Inflammatory macrophage (primary cell): ENCODE results near the gene PITRM1.
"Not testable (repeated sequence)": the region's sequence is repeated elsewhere in the genome, so short reads cannot be mapped to it uniquely, and the experiment has no call there.

Source experiments
- DNase-seq, 2 donors: peaks; one replicate each; pipeline ENCODE4 v3.0.0-alpha.2; 2020 to 2022

The PITRM1 gene

DNA sequence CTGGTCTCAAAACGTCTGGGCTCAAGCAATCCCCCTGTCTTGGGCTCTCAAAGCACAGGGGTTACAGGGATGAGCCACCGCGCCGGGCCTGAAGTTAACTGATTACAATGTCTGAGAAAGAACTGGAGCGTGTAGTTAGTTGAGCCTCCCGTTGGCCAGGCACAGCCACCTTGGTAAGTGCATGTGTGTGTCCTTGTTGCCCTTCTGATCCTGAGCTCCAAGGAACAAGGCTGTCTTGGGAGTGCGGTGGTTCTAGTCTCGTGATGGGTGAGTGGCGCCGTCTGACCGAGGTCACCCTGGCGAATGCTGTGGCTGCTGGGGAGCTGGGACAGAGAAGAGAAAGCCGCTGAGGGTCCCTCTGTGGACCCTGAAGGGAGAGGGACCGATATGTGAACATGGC is 50.5 kb downstream of the PITRM1 start:
- DNase-seq, result no peak

DNA sequence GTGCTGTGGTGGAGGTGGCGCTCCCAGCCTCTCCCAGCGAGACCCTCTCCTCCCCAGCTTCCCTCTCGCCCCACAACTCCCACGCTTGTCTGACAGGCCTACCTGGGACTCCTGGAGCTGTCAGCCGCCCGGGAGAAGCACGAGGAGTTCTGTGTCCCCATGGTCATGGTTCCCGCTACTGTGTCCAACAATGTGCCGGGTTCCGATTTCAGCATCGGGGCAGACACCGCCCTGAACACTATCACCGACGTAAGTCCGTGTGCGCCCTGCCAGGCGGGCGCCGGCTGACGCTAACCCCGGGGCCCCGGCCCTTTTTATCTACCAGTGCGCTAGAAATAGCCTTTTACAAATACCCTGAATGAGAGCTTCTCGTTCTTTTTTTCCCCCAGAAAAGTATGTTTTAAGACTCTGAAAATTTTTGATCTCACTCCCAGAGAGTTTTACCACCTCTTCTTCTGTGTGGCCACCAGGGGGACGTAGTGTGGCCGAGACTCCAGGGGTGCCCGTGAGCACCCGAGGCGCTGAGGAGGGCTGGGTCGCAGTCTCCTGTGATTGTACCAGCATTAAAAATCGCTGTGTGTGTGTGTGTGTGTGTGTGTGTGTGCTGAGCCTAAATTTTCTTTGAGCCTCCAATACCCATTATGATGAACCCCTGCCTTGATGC is 52.7 kb downstream of the PITRM1 start:
- no peak for DNase-seq

DNA sequence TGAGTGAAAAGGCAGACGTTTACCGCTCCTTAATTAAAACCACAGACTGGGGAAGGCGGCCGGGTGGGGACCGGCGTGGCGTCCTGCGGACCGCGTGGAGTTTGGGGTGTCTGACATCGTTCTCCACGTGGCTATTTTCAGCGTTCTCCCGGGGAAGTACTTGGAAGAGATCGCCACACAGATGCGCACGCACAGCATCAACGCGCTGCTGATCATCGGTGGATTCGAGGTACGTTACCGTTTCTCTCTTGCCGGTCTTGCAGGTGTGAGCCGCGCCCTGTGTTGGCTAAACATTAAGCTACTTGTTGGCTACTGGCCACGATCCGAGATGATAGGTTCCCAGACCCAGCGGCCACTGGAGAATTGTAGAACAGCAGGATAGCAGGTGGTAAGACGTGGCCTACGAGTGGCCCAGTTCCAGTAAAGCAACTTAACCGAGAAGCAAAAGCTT is 53.9 kb downstream of the PITRM1 start:
- no peak for DNase-seq

DNA sequence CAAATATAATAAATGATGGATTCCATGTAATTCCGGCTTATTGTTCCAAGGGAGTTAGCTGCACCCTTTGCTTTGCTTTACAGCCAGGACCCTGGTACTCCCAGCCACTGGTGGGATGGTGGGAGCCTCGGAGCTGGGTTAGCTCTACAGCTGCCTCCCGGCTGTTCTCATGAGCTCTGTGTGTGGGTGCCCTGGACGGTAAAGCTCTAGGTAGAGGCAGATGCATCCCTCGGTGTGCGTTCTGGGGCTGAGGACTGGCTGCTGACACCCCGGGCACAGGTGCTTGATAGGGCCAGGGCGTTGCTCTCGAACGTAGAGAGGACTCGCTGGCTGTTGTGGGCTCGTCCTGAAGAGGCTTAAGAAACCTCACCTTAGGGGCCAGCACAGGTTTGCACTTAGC is 55.1 kb downstream of the PITRM1 start:
- no peak for DNase-seq

DNA sequence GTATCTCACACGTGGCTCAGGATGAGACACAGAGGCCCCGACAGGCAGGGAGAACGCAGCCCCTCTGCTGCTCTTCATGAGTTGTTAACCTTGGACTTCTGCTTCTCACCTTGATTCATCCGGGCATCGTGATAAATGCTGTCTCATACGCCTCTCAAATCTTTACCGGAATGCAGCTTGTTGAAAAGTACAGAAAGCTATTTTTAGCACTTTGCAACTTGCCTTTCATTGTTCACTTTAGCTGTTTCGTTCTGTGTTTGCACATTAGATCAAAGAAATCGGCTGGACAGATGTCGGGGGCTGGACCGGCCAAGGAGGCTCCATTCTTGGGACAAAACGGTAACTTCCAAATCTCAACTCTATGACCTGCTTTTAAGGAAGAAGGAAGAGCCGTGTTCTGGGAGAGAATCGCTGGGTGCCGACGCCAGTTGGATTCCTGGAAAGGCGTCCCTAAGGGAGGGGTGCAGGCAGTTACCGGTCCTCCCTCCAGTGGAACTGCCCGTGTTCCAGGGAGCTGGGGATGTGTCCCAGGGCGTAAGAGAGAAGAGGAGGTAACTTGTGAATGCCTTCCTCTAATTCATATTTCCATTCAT is 56.0 kb downstream of the PITRM1 start:
- DNase-seq, result no peak

DNA sequence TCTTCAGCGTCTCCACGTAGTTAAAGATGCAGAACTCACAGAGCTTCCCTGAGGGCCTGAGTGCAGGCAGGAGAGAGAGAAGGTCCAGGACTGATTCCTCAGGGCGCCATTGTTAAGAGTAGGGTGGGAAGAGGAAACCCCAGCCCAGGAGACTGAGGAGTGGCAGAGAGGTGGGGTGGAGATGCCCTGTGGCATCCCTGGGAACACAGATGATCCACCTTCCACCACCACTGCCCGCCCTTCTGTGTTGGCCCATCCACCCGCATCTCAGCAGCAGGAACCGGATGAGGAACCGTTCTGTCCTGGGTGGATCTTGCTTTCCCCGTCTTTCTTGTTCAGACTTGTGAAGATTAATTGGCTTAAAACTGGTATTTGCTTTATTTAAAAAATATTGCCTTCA is 56.9 kb downstream of the PITRM1 start:
- no peak for DNase-seq

DNA sequence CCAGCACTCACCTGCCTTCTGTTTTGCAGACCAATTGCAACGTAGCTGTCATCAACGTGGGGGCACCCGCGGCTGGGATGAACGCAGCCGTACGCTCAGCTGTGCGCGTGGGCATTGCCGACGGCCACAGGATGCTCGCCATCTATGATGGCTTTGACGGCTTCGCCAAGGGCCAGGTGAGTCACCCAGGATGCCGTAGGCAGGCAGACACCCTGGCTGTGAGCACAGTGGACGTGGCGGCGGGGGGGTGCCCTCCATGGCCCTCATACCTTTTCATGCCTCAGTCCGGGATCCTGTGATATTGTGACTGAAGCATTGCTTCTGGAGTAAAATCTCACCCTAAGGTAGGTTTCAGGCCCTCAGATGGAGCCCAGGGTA is 59.2 kb downstream of the PITRM1 start:
- no peak for DNase-seq

DNA sequence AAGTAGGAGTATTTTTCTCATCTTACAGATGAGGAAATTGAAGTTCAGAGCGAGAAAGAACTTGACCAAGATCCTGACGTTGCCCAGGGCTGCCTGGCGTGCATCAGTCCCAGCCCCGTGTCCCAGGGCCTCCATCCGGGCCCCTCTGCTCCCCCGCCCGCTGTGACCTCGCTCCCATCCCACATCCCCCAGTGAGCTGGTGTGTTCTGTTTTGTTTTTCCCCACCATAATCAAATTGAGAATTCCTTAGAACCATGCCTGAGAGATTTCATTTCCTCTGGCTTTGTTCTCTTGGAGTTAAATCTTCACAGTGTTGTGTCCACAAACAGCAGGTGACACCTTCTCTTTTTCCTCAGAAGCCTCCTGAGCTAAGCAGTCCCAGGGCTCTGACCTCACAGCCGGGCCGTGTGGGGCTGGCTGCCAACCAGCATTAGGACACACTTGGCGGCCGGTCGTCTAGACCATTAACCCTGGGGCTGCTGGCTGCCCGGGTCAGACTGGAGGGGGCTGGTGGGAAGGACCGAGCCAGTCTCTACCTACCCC is 60.9 kb downstream of the PITRM1 start:
- DNase-seq, result no peak

DNA sequence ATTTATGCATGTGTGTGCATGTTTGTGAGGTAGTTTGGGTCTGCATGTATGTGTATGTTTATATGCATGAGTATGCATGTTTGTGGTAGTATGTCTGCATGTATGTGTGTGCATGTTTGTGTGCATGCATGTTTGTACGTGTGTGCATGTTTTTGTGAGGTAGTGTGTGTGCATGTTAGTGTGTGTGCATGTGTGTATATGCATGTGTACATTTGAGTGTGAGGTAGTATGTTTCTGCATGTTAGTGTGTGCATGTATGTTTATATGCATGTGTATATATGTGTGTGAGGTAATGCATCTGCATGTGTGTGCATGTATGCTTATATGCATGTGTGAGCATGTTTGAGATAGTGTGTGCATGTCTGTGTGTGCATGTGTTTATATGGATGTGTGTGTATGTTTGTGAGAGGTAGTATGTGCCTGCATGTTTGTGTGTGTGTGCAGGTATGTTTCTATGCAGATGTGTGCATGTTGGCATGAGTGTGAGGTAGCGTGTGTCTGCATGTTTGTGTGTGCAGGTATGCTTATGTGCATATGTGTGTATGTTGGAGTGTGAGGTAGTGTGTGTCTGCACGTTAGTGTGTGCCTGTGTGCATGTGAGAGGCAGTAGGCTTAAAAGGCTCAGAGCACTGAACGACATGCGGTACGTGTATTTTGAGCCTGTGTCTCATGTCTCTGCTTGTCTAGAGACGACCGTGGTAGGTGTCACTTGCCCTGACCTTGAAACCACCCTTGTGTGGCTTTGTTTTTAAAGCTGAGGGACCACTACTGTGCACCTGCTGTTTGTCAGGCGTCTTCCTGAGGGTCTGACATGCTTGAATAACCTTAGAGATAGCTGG is 61.6 kb downstream of the PITRM1 start:
- DNase-seq, result no peak

DNA sequence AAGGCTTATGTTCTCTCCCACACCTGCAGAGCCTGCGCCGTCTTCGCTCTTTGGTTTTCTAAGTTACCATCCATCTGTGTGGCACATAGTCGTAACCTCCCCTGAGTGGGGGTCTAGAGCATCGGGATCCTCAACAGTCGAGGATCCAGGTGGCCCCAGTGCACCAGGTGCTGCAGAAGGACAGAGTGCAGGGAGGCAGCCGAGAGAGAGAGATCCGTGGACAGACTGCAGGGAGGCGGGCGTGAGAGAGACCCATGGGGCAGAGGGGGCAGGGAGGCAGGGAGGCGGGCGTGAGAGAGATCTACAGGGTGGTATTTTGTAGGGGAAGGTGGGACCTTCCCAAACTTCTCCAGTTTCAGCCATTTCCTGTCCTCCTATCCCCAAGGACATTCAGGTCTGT is 62.9 kb downstream of the PITRM1 start:
- DNase-seq, result no peak

DNA sequence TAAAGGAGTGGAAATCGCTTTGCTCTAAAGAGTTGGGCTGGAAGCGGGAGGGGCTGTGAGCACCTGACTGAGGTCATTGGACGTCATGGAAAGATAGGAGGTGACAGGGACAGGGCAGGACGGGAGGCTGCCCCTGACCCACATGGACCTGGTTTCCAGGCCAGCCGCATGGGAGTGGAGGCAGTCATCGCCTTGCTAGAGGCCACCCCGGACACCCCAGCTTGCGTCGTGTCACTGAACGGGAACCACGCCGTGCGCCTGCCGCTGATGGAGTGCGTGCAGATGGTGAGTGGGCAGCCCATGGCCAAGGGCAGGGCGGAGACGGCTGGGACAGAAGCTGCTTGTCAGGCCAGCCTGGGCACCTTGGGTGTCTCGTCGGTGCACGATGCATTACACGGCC is 63.4 kb downstream of the PITRM1 start:
- no peak for DNase-seq

DNA sequence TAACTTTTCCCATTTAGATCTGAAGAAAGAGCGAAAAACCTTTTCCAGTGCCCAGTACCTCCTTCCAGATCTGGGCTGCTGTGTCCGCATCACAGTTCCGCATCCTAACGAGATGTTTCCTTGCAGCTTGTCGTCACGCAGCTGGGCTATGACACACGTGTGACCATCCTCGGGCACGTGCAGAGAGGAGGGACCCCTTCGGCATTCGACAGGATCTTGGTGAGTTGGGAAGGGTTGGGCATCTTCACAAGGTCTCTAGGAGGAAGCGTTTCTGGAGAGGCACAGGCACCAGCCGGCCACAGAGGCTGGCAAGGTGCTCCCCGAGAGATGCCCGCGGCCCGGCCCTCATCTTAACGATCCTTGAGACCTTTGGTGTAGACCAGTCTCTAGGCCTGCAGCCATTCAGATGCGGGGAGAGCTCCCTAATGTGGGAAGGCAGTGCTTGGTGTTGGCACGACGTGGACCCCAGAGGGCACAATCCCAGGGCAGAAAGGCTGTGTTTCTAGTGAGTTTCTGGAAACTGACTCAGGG is 63.9 kb downstream of the PITRM1 start:
- no peak for DNase-seq

DNA sequence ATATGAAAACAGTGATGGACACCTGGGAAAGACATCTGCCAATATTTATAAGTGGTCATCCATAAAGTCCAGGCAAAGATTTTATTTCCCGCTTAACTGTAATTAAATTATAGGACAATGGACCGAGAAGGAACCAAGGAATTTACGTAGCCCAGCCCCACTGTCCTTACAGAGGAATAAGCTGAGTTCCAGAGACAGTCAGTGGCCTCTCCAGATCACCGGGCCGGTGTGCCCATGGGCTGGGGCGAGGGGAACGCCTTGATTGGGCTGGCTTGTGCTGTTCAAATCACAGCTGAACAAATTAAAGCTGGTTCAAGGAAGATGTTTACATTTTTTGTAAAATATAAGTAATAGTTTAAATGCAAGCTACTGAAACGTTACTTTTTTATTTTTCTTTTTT is 64.5 kb downstream of the PITRM1 start:
- DNase-seq, result no peak

DNA sequence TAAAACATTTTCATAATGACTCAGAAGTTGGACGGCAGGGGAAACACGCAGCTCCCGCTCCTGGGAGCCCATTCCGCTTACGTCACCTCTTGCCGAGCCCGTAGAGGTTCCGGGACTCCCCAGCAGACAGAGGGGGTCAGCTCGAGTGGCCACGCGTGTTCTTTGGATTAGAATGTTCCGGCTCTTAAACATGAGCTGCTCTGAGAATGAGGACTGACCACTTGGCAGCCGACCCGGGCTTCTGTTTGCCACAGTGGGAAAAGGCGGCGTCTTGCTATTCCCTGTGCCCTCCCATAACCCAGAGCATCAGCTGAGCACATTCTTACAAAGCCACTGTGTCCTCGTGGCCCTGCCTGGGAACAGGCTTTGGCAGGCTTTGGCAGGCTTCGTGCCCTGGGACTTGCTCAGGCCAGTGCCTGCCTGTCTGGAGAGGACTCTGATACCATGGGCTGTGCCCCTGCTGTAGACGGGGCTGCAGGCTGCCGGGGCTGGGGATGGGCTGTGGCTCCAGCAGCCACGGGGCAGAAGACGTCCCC is 65.1 kb downstream of the PITRM1 start:
- no peak for DNase-seq

DNA sequence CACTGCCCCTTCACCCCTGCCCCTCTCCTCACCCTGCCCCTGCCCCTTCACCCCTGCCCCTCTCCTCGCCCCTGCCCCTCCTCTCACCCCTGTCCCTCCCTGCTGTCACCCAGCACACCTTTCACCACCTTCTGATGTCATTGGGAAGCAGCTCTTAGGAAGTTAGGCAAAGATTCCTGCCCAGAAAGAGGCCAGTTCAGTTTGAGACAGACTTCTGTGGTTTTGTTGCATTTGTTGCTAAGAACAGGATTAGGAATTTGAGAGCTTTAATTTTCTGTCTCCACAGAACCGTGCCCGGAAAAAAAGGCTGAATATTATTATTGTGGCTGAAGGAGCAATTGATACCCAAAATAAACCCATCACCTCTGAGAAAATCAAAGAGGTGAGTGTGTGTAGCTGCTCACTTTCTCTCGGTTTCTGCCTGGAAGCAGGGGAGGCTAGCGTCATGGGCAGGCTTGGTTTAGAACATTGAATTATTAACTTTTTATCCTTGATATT is 65.6 kb downstream of the PITRM1 start:
- no peak for DNase-seq

DNA sequence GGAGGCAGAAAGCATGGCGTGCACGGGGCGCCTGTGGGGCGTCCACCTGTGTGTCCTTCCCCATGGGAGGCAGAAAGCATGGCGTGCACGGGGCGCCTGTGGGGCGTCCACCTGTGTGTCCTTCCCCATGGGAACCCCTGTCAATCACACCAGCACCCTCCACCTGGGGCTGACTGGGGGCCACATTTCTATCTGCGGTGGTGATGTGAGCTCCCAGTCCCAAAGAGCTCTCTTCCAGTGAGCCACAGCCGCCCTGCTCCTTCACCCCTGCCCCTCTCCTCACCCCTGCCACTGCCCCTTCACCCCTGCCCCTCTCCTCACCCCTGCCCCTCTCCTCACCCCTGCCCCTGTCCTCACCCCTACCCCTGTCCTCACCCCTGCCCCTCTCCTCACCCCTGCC is 66.3 kb downstream of the PITRM1 start:
- DNase-seq, result not testable (repeated sequence)

DNA sequence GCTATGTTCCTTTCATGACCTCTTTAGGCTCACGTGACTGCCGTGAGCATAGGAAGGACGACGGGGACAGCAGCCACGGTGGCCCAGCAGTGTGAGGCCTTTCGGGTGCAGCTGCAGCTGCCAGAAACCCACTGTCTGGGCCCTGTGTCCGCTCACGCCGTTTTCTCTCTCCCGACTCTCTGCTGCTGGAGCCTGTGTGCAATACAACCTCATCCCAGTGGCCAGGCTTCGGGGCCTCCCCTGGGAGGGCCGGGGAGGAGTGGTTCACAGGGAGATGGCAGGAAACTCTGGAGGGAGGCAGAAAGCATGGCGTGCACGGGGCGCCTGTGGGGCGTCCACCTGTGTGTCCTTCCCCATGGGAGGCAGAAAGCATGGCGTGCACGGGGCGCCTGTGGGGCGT is 66.7 kb downstream of the PITRM1 start:
- no peak for DNase-seq

DNA sequence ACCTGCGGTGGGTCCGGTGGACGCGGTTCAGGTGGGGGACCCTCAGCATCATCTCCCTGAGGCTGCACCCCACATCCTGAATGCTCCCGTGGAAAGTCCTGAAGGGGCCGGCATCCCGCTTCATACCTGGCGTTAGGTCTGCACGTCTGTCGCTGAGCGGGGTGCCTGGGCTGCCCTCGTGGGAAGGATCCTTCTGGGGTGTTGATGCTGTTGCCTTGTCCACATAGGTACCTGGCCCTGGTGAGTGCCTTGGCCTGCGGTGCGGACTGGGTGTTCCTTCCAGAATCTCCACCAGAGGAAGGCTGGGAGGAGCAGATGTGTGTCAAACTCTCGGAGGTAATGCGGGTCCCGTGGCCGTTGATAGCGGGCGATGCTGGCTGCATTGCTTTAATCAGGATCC is 67.4 kb downstream of the PITRM1 start:
- no peak for DNase-seq

DNA sequence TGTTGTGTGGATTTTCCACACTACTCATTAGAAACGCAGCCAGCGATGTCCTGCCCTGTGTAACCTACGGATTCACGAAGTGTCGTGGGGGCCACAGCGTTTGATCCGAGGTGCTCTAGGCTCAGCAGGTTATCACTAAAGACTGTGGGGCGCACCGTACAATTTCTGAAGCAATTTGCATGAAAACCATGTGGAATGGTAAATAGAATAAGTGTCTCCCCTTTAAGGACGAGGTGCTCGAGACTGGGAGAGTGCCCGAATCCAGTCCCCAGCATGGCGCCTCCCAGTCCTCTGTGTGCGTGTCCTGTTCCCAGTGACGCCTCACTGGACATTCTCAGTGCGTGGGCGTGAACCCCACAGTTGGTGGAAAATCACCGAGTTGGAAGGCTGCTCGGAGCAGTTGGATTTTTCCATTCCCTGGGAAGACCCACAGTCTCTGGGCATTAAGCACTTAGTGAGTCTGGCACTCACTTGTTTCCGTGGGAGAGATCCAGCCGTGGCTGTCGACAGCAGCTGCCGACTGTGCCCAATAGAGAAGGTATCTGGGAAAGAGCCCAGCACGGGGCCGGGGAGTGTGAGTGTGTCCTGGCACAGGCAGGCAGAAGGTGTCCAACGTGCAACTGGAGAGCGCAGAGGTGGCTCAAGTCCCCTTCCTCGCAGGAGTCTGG is 68.2 kb downstream of the PITRM1 start:
- no peak for DNase-seq

DNA sequence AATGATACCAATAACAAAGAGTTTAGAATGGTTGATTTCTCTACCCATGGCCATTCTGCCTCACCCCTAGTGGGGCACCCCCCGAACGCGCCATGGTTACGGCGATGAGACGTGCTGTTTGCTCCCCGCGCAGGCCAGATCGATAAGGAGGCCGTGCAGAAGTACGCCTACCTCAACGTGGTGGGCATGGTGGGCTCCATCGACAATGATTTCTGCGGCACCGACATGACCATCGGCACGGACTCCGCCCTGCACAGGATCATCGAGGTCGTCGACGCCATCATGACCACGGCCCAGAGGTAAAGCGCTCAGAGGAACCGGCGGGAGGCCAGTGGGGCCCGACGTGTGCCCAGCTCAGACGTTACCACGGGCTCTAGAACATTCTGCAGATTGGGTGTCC is 68.9 kb downstream of the PITRM1 start:
- no peak for DNase-seq

DNA sequence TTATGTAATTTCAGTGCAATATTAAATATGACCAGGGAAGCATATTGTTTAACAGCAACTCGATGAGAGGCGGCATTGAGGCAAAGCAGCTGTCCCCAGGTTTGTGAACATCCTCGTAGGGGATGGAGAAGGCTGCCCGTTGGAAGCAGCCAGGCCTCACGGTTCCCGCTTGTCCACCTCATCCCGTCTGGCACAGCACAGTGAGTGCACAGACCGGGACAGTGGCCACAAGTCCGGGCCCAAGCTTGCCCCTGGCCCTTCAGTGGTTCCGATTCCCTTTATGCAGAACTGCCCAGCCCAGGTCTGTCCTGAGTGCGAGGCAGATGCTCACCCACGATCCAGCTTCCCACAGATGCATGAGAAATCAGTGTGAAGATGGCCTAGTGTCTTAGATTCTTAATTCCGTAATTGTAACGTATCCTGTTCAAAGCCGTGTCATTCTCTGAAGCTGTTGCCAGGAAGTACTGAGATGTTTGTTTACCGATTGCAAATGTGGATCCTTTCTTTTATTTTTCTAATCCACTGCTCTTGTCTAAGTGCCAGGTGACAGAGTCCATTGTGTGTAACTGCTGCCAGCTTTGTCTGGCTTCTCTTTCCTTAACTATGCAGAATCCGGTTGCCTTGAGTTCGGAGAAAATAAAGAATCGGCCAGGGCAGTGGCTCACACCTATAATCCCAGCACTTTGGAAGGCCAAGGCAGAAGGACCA is 69.7 kb downstream of the PITRM1 start:
- DNase-seq, result no peak
